Sigmoid colon (tissue), 7 donors: ENCODE measurements around the gene UBE2E2. TPM values are rescaled to one million over a fixed set of nuclear protein-coding genes. Genes with fewer than 3 reads are reported as not detected.

ENCODE experiments used
- DNase-seq: peaks from one replicate; pipeline ENCODE4 v3.0.0-alpha.2; 2019
- H3K27ac ChIP-seq, 4 donors: fragments of 200-600 bp; sonication (generic); one replicate each; pipeline ENCODE4 v1.5.1; 2016 to 2019; ENCODE audit warnings: mild to moderate bottlenecking in 1 of 4
- H3K27me3 ChIP-seq, 3 donors: fragments of 200-600 bp; sonication (generic); one replicate each; pipeline ENCODE4 v1.5.1; 2019; ENCODE audit warnings: mild to moderate bottlenecking in 1 of 3
- H3K36me3 ChIP-seq, 4 donors: fragments of 200-600 bp; sonication (generic); one replicate each; pipeline ENCODE4 v1.5.1; 2016 to 2019
- H3K4me1 ChIP-seq, 4 donors: fragments of 200-600 bp; sonication (generic); one replicate each; pipeline ENCODE4 v1.5.1; 2017 to 2019
- H3K4me3 ChIP-seq, 4 donors: fragments of 200-600 bp; sonication (generic); one replicate each; pipeline ENCODE4 v1.5.1; 2017 to 2019; ENCODE audit warnings: mild to moderate bottlenecking in 2 of 4, moderate library complexity in 1 of 4
- H3K9me3 ChIP-seq, 4 donors: fragments of 200-600 bp in 3 of 4; sonication (generic) in 3 of 4; one replicate each; pipeline versions ENCODE4 v1.5.1 to v1.6.1; 2013 to 2019
- CTCF ChIP-seq, 4 experiments: fragments of 450-650 bp in 3 of 4; fragments of 200-600 bp in 1 of 4; IDR thresholded peaks; one replicate each; pipeline ENCODE4 v1.5.1; 2016 to 2019; ENCODE audit warnings: antibody characterized with exemption in 4 of 4, mild to moderate bottlenecking in 3 of 4, moderate library complexity in 2 of 4
- EP300 ChIP-seq, 4 donors: sonication (generic); formaldehyde crosslinking; IDR thresholded peaks; one replicate each; pipeline ENCODE4 v1.6.1; 2017; ENCODE audit warnings: antibody characterized with exemption in 4 of 4
- POLR2A ChIP-seq, 2 donors: fragments of 450-650 bp; IDR thresholded peaks; one replicate each; pipeline ENCODE4 v1.6.1; 2016; ENCODE audit warnings: antibody characterized with exemption in 2 of 2, mild to moderate bottlenecking in 2 of 2, moderate library complexity in 2 of 2
- POLR2AphosphoS5 ChIP-seq, 4 donors: sonication (generic); formaldehyde crosslinking; IDR thresholded peaks; one replicate each; pipeline ENCODE4 v1.6.1; 2017; ENCODE audit warnings: antibody characterized with exemption in 4 of 4
- WGBS, 2 donors: extraction: QIAGEN DNeasy Blood & Tissue Kit; methylation state at CpG; one replicate each; pipeline ENCODE4 v1.1.7; 2013; 5-methylcytosine and 5-hydroxymethylcytosine counted together
- intact Hi-C: fragments of 100-400 bp; cut with DNase I; formaldehyde crosslinking; loops from one replicate; pipeline ENCODE4 v1.15.1; 2023
- polyA plus RNA-seq, 3 donors: library from polyadenylated mRNA; stranded (reverse); fragments of 200-250 nt; gene quantifications; one replicate each; pipeline ENCODE4 v1.2.3, GENCODE V29; 2013
- total RNA-seq, 4 donors: library from RNA; depleted of rRNA; stranded (reverse); fragments of >200 nt; gene quantifications; one replicate each; pipeline ENCODE4 v1.1.0, GENCODE V29; 2016
- donor health status: healthy with polysubstance abuse.
- donor health status: Bipolar disorder and iron deficiency.
- donor health status: healthy.

The UBE2E2 gene
- total and polyA plus RNA-seq, 7 donors = 3.7 to 135 (median 34.6) TPM

- intact Hi-C loops = no loop called here
- Histone ChIP-seq H3K27ac (no peak overlapping the region), H3K9me3 (no peaks in the 10 kb centered on the region), H3K4me1 (peaks cover 0 to 22% (median 10%) of the 10 kb centered on the region in 4 donors), H3K4me3 (no peak overlapping the region), H3K27me3 (no peaks in the 10 kb centered on the region), H3K36me3 (no peaks in the 10 kb centered on the region)
- 11 to 17% methylated on average over 1 of the region's 1 CpG for WGBS, 2 donors
- no peak for DNase-seq
- TF ChIP-seq CTCF (IDR thresholded peaks at IDR 0.05) (no peak), EP300 (IDR thresholded peaks at IDR 0.05) (no peak), POLR2AphosphoS5 (IDR thresholded peaks at IDR 0.05) (no peak), POLR2A (IDR thresholded peaks at IDR 0.05) (no peak)
Measured at GRCh38 chr3:23324745-23325144, 121.6 kb downstream of the UBE2E2 start.

DNA sequence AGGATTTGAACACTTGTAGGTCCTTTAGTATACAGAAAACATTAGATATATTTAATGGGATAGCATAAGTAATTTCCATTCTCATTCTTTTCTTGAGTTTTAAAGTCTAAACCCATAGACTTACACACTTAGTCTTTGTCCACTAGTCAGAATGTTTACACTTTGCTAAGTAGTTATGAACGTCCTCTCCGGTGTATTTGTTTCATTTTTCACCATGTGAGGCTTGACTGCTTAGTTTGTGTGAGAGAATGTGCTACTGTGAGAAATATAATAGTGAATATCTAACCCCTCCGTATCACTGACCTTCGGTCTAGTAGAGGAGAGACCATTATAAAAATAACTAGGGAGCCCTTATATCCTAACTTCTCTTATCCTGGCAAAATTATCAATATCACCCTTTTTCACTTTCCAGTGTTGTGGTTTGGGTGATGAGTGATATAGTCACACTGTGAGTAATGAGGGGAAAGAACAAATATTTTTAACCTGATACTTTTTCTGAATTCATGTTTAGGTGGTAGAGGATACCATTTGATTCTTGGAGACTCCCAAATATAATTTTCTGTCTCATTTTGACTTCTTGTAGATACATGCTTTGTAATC is 122.4 kb downstream of the UBE2E2 start:
- Histone ChIP-seq H3K36me3 (no peaks in the 10 kb centered on the region), H3K9me3 (no peaks in the 10 kb centered on the region), H3K4me3 (no peak overlapping the region), H3K27ac (no peak overlapping the region), H3K4me1 (peaks cover 0 to 22% (median 10%) of the 10 kb centered on the region in 4 donors), H3K27me3 (no peaks in the 10 kb centered on the region)
- DNase-seq = no peak
- TF ChIP-seq POLR2AphosphoS5 (IDR thresholded peaks at IDR 0.05) = no peak
- no peak for TF ChIP-seq CTCF (IDR thresholded peaks at IDR 0.05)
- TF ChIP-seq EP300 (IDR thresholded peaks at IDR 0.05) = no peak
- no peak for TF ChIP-seq POLR2A (IDR thresholded peaks at IDR 0.05)
- intact Hi-C loops = no loop called here
- WGBS, 2 donors = 75 to 80% methylated on average over 4 of the region's 4 CpGs

- intact Hi-C loops = no loop called here
- Histone ChIP-seq H3K27me3 (no peaks in the 10 kb centered on the region), H3K4me1 (peaks cover 0 to 11% (median 0%) of the 10 kb centered on the region in 4 donors), H3K9me3 (no peaks in the 10 kb centered on the region), H3K4me3 (no peak overlapping the region), H3K27ac (no peak overlapping the region), H3K36me3 (no peaks in the 10 kb centered on the region)
- 85 to 86% methylated on average over 6 of the region's 6 CpGs for WGBS, 2 donors
- TF ChIP-seq POLR2AphosphoS5 (IDR thresholded peaks at IDR 0.05) = no peak
- no peak for TF ChIP-seq CTCF (IDR thresholded peaks at IDR 0.05)
- TF ChIP-seq EP300 (IDR thresholded peaks at IDR 0.05) = no peak
- TF ChIP-seq POLR2A (IDR thresholded peaks at IDR 0.05) = no peak
- DNase-seq = no peak
Measured at GRCh38 chr3:23329471-23330105, 126.5 kb downstream of the UBE2E2 start.

DNA sequence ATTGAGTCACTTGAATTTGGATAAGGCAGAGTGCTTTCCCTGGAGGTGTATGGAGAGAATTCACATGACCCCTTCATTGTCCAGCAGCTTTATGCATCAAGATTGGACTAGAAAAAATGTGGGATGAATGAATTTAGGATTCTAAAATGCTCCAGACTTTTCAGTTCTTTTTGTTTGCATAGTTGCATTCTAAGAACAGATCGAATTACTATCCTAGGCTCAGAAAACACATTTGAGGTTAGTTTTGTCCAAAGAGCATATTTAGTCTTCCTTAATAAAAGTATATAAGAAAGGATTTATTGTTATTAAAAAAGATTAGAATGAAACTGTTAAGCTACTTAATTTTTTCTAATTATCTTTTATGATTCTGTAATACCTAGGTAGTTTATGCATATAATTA is 127.4 kb downstream of the UBE2E2 start:
- H3K27ac ChIP-seq = no peak overlapping the region
- no peaks in the 10 kb centered on the region for H3K36me3 ChIP-seq
- H3K4me3 ChIP-seq = no peak overlapping the region
- TF ChIP-seq POLR2A (IDR thresholded peaks at IDR 0.05) (no peak), CTCF (IDR thresholded peaks at IDR 0.05) (no peak), EP300 (IDR thresholded peaks at IDR 0.05) (no peak), POLR2AphosphoS5 (IDR thresholded peaks at IDR 0.05) (no peak)
- H3K4me1 ChIP-seq = peaks cover 0 to 2% (median 0%) of the 10 kb centered on the region in 4 donors
- H3K27me3 ChIP-seq = no peaks in the 10 kb centered on the region
- intact Hi-C loops = no loop called here
- no peaks in the 10 kb centered on the region for H3K9me3 ChIP-seq
- 86 to 93% methylated on average over 1 of the region's 1 CpG for WGBS, 2 donors
- no peak for DNase-seq
